WTC11 (cell line): Measurements from ENCODE around the gene ITPKB. TPM values are rescaled to one million over a fixed set of nuclear protein-coding genes. Genes with fewer than 3 reads are reported as not detected.

Experiments used
- ATAC-seq: fragments of 200-7000 bp; cut with Tn5 transposase; 2 replicates; pipeline ENCODE4 v1.10.0; 2021; ENCODE audit warnings: mild to moderate bottlenecking, moderate library complexity
- CTCF ChIA-PET: fragments of 300-600 bp; sonication (Branson Sonifier 250); formaldehyde crosslinking; loops from one replicate; lab custom pipeline; 2021; ENCODE audit warnings: antibody characterized with exemption; lab: Charles Lee
- POLR2A ChIA-PET: fragments of 350-600 bp; sonication (Branson Sonifier 250); formaldehyde crosslinking; loops from one replicate; lab custom pipeline; 2021; ENCODE audit warnings: antibody characterized with exemption; lab: Charles Lee
- DNase-seq: peaks from one replicate; pipeline ENCODE4 v3.0.0; 2021; ENCODE audit warnings: low spot score
- H3K27ac Mint-ChIP-seq: 2 replicates; pipeline ENCODE4 v1.8.0; 2021; ENCODE audit warnings: mixed read lengths
- H3K27me3 Mint-ChIP-seq: 2 replicates; pipeline ENCODE4 v1.8.0; 2021; ENCODE audit warnings: low read depth, mild to moderate bottlenecking, moderate library complexity, mixed read lengths
- H3K36me3 Mint-ChIP-seq: 2 replicates; pipeline ENCODE4 v1.8.0; 2021; ENCODE audit warnings: mixed read lengths
- H3K4me1 Mint-ChIP-seq: 2 replicates; pipeline ENCODE4 v1.8.0; 2022; ENCODE audit warnings: mixed read lengths
- H3K4me3 Mint-ChIP-seq: 2 replicates; pipeline ENCODE4 v1.8.0; 2021; ENCODE audit warnings: mild to moderate bottlenecking, moderate library complexity, mixed read lengths
- H3K9me3 Mint-ChIP-seq: 2 replicates; pipeline ENCODE4 v1.8.0; 2021; ENCODE audit warnings: mixed read lengths
- CTCF ChIP-seq: fragments of 200-600 bp; IDR thresholded peaks from 2 replicates; pipeline ENCODE4 v1.8.0; 2022; ENCODE audit warnings: antibody characterized with exemption
- ETV6 ChIP-seq: sonication (generic); formaldehyde crosslinking; IDR thresholded peaks from 2 replicates; pipeline ENCODE4 v1.8.1; 2022; ENCODE audit warnings: mild to moderate bottlenecking, missing genetic modification reagents
- FOXP4 ChIP-seq: sonication (generic); formaldehyde crosslinking; IDR thresholded peaks from 2 replicates; pipeline ENCODE4 v1.8.0; 2022; ENCODE audit warnings: mild to moderate bottlenecking, missing genetic modification reagents
- JAZF1 ChIP-seq: fragments of 250-450 bp; sonication (Bioruptor Pico); IDR thresholded peaks from 2 replicates; pipeline ENCODE4 v1.9.0; 2021; ENCODE audit warnings: moderate library complexity, mild to moderate bottlenecking, inconsistent platforms
- NFYB ChIP-seq: sonication (generic); formaldehyde crosslinking; conservative IDR thresholded peaks from 2 replicates; pipeline ENCODE4 v1.8.0; 2022; ENCODE audit warnings: low read depth, missing genetic modification reagents
- NR1H2 ChIP-seq: sonication (generic); formaldehyde crosslinking; IDR thresholded peaks from 2 replicates; pipeline ENCODE4 v1.9.0; 2021; ENCODE audit warnings: mild to moderate bottlenecking, moderate library complexity, missing genetic modification reagents
- RELA ChIP-seq: sonication (generic); formaldehyde crosslinking; IDR thresholded peaks from 2 replicates; pipeline ENCODE4 v1.8.1; 2022; ENCODE audit warnings: missing genetic modification reagents, mild to moderate bottlenecking, borderline replicate concordance
- SMAD3 ChIP-seq: sonication (generic); formaldehyde crosslinking; IDR thresholded peaks from 2 replicates; pipeline ENCODE4 v1.8.0; 2022; ENCODE audit warnings: missing genetic modification reagents, mild to moderate bottlenecking, borderline replicate concordance
- SMAD4 ChIP-seq: sonication (generic); formaldehyde crosslinking; IDR thresholded peaks from 2 replicates; pipeline ENCODE4 v1.8.0; 2022; ENCODE audit warnings: mild to moderate bottlenecking, missing genetic modification reagents
- STAT6 ChIP-seq: sonication (generic); formaldehyde crosslinking; conservative IDR thresholded peaks from 2 replicates; pipeline ENCODE4 v1.8.1; 2023; ENCODE audit warnings: mild to moderate bottlenecking, low read depth, missing genetic modification reagents, moderate library complexity
- TEAD1 ChIP-seq: sonication (generic); formaldehyde crosslinking; IDR thresholded peaks from 2 replicates; pipeline ENCODE4 v1.8.0; 2022; ENCODE audit warnings: mild to moderate bottlenecking, missing genetic modification reagents
- TP53 ChIP-seq: sonication (generic); formaldehyde crosslinking; IDR thresholded peaks from 2 replicates; pipeline ENCODE4 v1.8.1; 2023; ENCODE audit warnings: mild to moderate bottlenecking, missing genetic modification reagents
- ZNF671 ChIP-seq: fragments of 250-450 bp; sonication (Bioruptor Pico); IDR thresholded peaks from 2 replicates; pipeline ENCODE4 v1.8.0; 2021; ENCODE audit warnings: mild to moderate bottlenecking
- total RNA-seq: library from RNA; stranded (reverse); gene quantifications from 3 replicates; pipeline ENCODE4 v1.2.3, GENCODE V29; 2021
- TF ChIP-seq, protein P1 (sequence below): sonication (generic); formaldehyde crosslinking; IDR thresholded peaks from 2 replicates; pipeline ENCODE4 v1.8.1; 2022; ENCODE audit warnings: missing genetic modification reagents, borderline replicate concordance

The ITPKB gene
- total RNA-seq, 1 experiment from 2014 or later: 15.6 TPM

GRCh38 chr1:226734611-226735153 lies 4.4 kb downstream of the ITPKB start (continued):
- TF ChIP-seq FOXP4 (CRISPR knock-in tag): no peak

- Mint-ChIP-seq H3K27ac (no peak overlapping the region), H3K4me1 (peaks cover 38% of the 10 kb centered on the region), H3K9me3 (no peaks in the 10 kb centered on the region), H3K4me3 (no peak overlapping the region), H3K36me3 (no peaks in the 10 kb centered on the region), H3K27me3 (peaks cover 28% of the 10 kb centered on the region)
- TF ChIP-seq STAT6 (CRISPR knock-in tag): no peak
- no peak for TF ChIP-seq NR1H2 (CRISPR knock-in tag)
- TF ChIP-seq SMAD3 (CRISPR knock-in tag): no peak
- no peak for TF ChIP-seq TP53 (CRISPR knock-in tag)
- no peak for TF ChIP-seq TEAD1 (CRISPR knock-in tag)
- TF ChIP-seq ZNF671: no peak
- TF ChIP-seq SMAD4 (CRISPR knock-in tag): no peak
- TF ChIP-seq JAZF1 (CRISPR knock-in tag): no peak
- no peak for TF ChIP-seq CTCF
- TF ChIP-seq ETV6 (CRISPR knock-in tag): no peak
- TF ChIP-seq, protein P1, sequence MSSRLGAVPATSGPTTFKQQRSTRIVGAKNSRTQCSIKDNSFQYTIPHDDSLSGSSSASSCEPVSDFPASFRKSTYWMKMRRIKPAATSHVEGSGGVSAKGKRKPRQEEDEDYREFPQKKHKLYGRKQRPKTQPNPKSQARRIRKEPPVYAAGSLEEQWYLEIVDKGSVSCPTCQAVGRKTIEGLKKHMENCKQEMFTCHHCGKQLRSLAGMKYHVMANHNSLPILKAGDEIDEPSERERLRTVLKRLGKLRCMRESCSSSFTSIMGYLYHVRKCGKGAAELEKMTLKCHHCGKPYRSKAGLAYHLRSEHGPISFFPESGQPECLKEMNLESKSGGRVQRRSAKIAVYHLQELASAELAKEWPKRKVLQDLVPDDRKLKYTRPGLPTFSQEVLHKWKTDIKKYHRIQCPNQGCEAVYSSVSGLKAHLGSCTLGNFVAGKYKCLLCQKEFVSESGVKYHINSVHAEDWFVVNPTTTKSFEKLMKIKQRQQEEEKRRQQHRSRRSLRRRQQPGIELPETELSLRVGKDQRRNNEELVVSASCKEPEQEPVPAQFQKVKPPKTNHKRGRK (CRISPR knock-in tag): no peak
- no peak for TF ChIP-seq RELA (CRISPR knock-in tag)
- no peak for TF ChIP-seq NFYB (CRISPR knock-in tag)
- no peak for TF ChIP-seq FOXP4 (CRISPR knock-in tag)
- no peak for ATAC-seq
- ChIA-PET CTCF (interaction anchor here (1.1 kb wide), 1 partner anchor 98 kb away, joined by 3 read pairs; no protein-coding TSS in a partner anchor), POLR2A (no interaction called here)
- DNase-seq: no peak
These were observed 5.2 kb downstream of the ITPKB start for GRCh38 chr1:226733876-226734275.
